Nephron progenitor cell (in vitro differentiated cells): ENCODE data around the gene CYP1A2.

ENCODE experiments used
- DNase-seq: peaks from one replicate; pipeline ENCODE4 v3.0.0; 2021
- H3K27ac Mint-ChIP-seq: 2 replicates; pipeline ENCODE4 v1.8.0; 2021; ENCODE audit warnings: mild to moderate bottlenecking, moderate library complexity, mixed read lengths
- H3K27me3 Mint-ChIP-seq: 2 replicates; pipeline ENCODE4 v1.8.0; 2021; ENCODE audit warnings: mild to moderate bottlenecking, low read depth, mixed read lengths; ENCODE audit not compliant: poor library complexity
- H3K36me3 Mint-ChIP-seq: 2 replicates; pipeline ENCODE4 v1.8.0; 2021; ENCODE audit warnings: low read depth, mixed read lengths
- H3K4me1 Mint-ChIP-seq: 2 replicates; pipeline ENCODE4 v1.8.0; 2021; ENCODE audit warnings: mixed read lengths
- H3K4me3 Mint-ChIP-seq: 2 replicates; pipeline ENCODE4 v1.8.0; 2021; ENCODE audit warnings: mild to moderate bottlenecking, moderate library complexity, mixed read lengths
- H3K9me3 Mint-ChIP-seq: 2 replicates; pipeline ENCODE4 v1.8.0; 2021; ENCODE audit warnings: mild to moderate bottlenecking, moderate library complexity, mixed read lengths
- TF ChIP-seq, protein P1 (sequence below): fragments of 200-600 bp; sonication (generic); IDR thresholded peaks from 2 replicates; pipeline ENCODE4 v1.5.0; 2021; ENCODE audit warnings: antibody characterized with exemption

Gene CYP1A2

GRCh38 chr15:74749832-74750231, 1.2 kb downstream of the CYP1A2 start:
- Mint-ChIP-seq H3K4me1 (peaks cover 39% of the 10 kb centered on the region), H3K36me3 (no peaks in the 10 kb centered on the region), H3K27ac (no peak overlapping the region), H3K9me3 (no peaks in the 10 kb centered on the region), H3K27me3 (peaks cover 67% of the 10 kb centered on the region), H3K4me3 (no peak overlapping the region)
- TF ChIP-seq, protein P1, sequence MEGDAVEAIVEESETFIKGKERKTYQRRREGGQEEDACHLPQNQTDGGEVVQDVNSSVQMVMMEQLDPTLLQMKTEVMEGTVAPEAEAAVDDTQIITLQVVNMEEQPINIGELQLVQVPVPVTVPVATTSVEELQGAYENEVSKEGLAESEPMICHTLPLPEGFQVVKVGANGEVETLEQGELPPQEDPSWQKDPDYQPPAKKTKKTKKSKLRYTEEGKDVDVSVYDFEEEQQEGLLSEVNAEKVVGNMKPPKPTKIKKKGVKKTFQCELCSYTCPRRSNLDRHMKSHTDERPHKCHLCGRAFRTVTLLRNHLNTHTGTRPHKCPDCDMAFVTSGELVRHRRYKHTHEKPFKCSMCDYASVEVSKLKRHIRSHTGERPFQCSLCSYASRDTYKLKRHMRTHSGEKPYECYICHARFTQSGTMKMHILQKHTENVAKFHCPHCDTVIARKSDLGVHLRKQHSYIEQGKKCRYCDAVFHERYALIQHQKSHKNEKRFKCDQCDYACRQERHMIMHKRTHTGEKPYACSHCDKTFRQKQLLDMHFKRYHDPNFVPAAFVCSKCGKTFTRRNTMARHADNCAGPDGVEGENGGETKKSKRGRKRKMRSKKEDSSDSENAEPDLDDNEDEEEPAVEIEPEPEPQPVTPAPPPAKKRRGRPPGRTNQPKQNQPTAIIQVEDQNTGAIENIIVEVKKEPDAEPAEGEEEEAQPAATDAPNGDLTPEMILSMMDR, result no peak
- DNase-seq, result no peak

- Mint-ChIP-seq H3K36me3 (no peaks in the 10 kb centered on the region), H3K9me3 (no peaks in the 10 kb centered on the region), H3K4me3 (peak overlapping the region; percentile 57), H3K27me3 (peaks cover 62% of the 10 kb centered on the region), H3K27ac (no peak overlapping the region), H3K4me1 (peaks cover 41% of the 10 kb centered on the region)
- peak; percentile 39 for DNase-seq
- TF ChIP-seq, protein P1, result no peak
Observed at GRCh38 chr15:74750751-74751150, 2.1 kb downstream of the CYP1A2 start.

DNA sequence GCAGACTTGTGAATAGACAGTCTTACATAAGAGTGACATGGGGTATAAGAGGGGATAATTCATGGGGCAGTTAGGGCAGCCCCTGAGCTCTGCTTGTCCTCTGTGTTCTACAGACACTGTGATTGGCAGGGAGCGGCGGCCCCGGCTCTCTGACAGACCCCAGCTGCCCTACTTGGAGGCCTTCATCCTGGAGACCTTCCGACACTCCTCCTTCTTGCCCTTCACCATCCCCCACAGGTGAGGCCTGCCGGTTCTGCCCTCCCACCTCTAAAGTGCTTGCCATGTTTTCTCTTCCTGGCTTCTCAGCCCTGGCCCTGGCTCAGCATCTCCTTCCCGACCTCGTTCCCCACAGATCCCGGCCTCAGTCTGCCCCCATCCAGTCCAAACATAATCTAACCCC, 3.4 kb downstream of the CYP1A2 start:
- Mint-ChIP-seq H3K36me3 (no peaks in the 10 kb centered on the region), H3K4me3 (peak overlapping the region; percentile 49), H3K27ac (no peak overlapping the region), H3K4me1 (peaks cover 47% of the 10 kb centered on the region), H3K9me3 (peaks cover 7% of the 10 kb centered on the region), H3K27me3 (peaks cover 64% of the 10 kb centered on the region)
- DNase-seq, result no peak
- TF ChIP-seq, protein P1, result no peak

GRCh38 chr15:74752531-74752930, 3.9 kb downstream of the CYP1A2 start:
- no peak for DNase-seq
- H3K9me3 Mint-ChIP-seq, result peaks cover 7% of the 10 kb centered on the region
- TF ChIP-seq, protein P1, result no peak
- H3K4me3 Mint-ChIP-seq, result peak overlapping the region; percentile 49
- H3K27ac Mint-ChIP-seq, result no peak overlapping the region
- H3K27me3 Mint-ChIP-seq, result peaks cover 67% of the 10 kb centered on the region
- H3K4me1 Mint-ChIP-seq, result peaks cover 47% of the 10 kb centered on the region
- H3K36me3 Mint-ChIP-seq, result no peaks in the 10 kb centered on the region

DNA sequence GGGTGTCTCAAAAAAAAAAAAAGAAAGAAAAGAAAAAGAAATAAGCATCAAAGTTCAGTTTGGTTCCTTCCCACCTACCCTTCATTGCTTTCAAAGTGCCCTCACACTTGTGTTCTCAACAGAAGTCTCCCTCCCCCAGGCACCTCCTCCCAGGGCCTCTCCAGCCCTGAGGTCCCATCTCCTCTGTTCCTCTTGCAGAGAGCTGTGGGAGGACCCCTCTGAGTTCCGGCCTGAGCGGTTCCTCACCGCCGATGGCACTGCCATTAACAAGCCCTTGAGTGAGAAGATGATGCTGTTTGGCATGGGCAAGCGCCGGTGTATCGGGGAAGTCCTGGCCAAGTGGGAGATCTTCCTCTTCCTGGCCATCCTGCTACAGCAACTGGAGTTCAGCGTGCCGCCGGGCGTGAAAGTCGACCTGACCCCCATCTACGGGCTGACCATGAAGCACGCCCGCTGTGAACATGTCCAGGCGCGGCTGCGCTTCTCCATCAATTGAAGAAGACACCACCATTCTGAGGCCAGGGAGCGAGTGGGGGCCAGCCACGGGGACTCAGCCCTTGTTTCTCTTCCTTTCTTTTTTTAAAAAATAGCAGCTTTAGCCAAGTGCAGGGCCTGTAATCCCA, 6.1 kb downstream of the CYP1A2 start:
- Mint-ChIP-seq H3K4me1 (peaks cover 49% of the 10 kb centered on the region), H3K36me3 (no peaks in the 10 kb centered on the region), H3K27me3 (peaks cover 48% of the 10 kb centered on the region), H3K4me3 (peak overlapping the region; percentile 8), H3K9me3 (peaks cover 7% of the 10 kb centered on the region), H3K27ac (no peak overlapping the region)
- TF ChIP-seq, protein P1, result no peak
- no peak for DNase-seq

GRCh38 chr15:74758736-74759135, 10.1 kb downstream of the CYP1A2 start:
- TF ChIP-seq, protein P1, result no peak
- no peak for DNase-seq
- Mint-ChIP-seq H3K27me3 (peaks cover 29% of the 10 kb centered on the region), H3K36me3 (no peaks in the 10 kb centered on the region), H3K4me3 (no peak overlapping the region), H3K4me1 (peaks cover 35% of the 10 kb centered on the region), H3K27ac (no peak overlapping the region), H3K9me3 (peaks cover 7% of the 10 kb centered on the region)
